ENCODE measurements around the gene POLG2.

DNA sequence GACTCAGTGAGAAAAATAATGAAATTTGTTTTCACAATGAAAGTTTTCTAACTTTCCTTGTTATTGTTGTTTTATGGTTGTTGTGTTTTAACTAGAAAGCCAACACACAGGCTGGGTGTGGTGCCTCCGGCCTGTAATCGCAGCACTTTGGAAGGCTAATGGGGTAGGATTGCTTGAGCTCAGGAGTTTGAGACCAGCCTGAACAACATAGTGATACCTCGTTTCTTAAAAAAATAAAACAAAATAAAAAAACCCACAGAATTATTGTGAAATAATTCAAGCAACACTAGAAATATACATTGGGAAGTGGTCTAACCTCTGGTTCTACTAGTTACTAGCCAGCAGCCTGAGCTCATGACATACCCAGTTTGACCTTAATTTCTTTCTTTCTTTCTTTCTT is 47.3 kb downstream of the POLG2 start:
- TF ChIP-seq, protein P1, sequence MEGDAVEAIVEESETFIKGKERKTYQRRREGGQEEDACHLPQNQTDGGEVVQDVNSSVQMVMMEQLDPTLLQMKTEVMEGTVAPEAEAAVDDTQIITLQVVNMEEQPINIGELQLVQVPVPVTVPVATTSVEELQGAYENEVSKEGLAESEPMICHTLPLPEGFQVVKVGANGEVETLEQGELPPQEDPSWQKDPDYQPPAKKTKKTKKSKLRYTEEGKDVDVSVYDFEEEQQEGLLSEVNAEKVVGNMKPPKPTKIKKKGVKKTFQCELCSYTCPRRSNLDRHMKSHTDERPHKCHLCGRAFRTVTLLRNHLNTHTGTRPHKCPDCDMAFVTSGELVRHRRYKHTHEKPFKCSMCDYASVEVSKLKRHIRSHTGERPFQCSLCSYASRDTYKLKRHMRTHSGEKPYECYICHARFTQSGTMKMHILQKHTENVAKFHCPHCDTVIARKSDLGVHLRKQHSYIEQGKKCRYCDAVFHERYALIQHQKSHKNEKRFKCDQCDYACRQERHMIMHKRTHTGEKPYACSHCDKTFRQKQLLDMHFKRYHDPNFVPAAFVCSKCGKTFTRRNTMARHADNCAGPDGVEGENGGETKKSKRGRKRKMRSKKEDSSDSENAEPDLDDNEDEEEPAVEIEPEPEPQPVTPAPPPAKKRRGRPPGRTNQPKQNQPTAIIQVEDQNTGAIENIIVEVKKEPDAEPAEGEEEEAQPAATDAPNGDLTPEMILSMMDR (IDR thresholded peaks at IDR 0.05): no peak
- no peak for TF ChIP-seq POLR2A (IDR thresholded peaks at IDR 0.05)
